ENCODE results near the gene INSR.
"Not testable (repeated sequence)": the region's sequence is repeated elsewhere in the genome, so short reads cannot be mapped to it uniquely, and the experiment has no call there.

INSR gene

GRCh38 chr19:7293762-7294557 is at the start of gene INSR:
Gene INSR, minus strand, starts transcription at chr19:7294414. Its CDS starts 523 bp downstream, at chr19:7293891.
- DNase-seq: peak; percentile 87

GRCh38 chr19:7342143-7342542 is 47.9 kb upstream of the INSR start:
- no peak for DNase-seq

- peak; percentile 50 for DNase-seq
Observed at GRCh38 chr19:7340959-7341837, 47.0 kb upstream of the INSR start.

- DNase-seq: no peak
Observed at GRCh38 chr19:7337380-7338194, 43.4 kb upstream of the INSR start.

GRCh38 chr19:7336321-7336973 is 42.2 kb upstream of the INSR start:
- DNase-seq: no peak

DNA sequence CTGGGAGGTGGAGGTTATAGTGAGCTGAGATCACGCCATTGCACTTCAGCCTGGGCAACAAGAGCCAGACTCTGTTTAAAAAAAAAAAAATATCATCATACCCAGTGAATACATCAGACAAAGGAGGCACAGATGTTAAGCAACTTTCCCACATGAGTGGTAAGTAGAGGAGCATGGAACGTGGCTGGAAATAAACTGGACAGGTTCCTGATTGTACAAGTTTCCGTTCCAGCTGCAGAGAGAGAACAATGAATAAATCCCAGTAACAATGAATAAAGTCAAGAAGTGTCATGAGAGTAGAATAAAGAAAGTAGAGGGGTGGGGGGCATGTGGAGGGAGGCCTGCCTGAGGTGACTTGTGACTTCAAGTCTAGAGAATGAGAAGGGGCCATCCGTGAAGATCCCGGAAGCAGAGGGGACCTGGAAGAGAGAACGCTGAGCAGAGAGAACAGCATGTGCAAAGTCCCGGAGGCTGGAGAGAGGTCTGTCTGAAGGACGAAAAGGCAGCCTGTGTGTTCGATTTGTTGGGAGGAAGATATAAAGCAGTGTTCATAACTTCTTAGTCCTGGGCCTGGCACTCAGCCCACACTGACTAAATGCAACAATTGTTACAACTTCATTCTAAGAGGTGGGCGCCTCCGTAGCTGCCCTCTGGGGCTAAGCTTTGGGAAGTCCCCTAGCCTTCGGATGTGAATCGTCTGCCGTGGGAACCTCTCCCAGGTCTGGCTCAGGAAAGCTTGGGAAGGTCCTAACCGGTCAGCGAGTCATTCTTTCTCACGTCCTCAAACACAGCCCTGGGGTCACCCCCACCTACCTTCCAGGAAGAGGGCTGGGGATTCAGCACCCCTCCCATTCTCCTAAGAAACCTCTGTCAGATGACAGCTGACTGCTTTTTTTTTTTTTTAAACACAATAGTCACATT is 39.2 kb upstream of the INSR start:
- no peak for DNase-seq

- no peak for DNase-seq
Observed at GRCh38 chr19:7331446-7331845, 37.2 kb upstream of the INSR start.

- no peak for DNase-seq
Observed at GRCh38 chr19:7328647-7329046, 34.4 kb upstream of the INSR start.

DNA sequence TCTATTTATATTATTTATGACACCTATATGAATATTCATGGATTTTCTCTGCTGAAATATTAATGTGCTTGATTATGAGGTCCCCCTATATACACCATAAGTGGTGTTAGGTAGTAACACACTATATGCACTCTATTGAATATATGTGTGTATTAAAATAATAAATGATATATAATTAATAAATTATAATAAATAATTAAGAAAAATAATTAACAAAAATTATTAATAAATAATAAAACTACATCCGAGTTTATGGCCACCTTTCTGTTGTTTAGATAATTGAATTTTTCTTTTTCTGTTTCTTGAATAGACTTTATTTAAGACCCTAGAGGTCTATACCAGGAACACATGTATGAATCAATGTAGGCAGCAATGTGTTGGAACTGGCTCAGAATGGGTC is 33.6 kb upstream of the INSR start:
- no peak for DNase-seq

GRCh38 chr19:7326105-7326877 is 32.1 kb upstream of the INSR start:
- DNase-seq: no peak

- no peak for DNase-seq
Observed at GRCh38 chr19:7318176-7318575, 24.0 kb upstream of the INSR start.

- DNase-seq: no peak
Observed at GRCh38 chr19:7312816-7313215, 18.6 kb upstream of the INSR start.

DNA sequence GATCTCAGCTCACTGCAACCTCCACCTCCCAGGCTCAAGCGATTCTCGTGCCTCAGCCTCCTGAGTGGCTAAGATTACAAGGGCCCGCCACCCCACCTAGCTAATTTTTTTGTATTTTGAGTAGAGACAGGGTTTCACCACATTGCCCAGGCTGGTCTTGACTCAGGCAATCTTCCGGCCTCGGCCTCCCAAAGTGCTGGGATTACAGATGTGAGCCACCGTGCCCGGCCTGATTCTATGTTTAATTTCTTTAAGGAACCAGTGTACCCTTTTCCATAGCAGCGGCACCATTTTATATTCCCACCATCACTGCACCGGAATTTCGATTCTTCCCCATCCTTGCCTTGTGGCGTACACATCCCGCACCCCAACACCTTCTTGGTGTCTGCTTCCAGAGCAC is 17.7 kb upstream of the INSR start:
- DNase-seq: no peak

DNA sequence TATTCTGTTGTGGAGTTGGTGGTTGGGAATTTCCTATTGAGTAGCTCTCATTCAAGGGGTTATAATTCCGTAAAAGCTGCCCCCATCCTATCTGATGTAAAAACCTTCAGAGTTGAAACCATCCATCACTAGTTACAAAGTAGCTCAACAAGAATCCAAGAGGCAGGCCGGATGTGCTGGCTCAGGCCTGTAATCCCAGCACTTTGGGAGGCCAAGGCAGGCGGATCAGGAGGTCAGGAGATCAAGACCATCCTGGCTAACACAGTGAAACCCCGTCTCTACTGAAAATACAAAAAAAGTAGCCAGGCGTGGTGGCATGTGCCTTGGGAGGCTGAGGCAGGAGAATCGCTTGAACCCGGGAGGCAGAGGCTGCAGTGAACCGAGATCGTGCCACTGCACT is 14.1 kb upstream of the INSR start:
- DNase-seq: not testable (repeated sequence)

- no peak for DNase-seq
Observed at GRCh38 chr19:7307590-7308218, 13.5 kb upstream of the INSR start.

DNA sequence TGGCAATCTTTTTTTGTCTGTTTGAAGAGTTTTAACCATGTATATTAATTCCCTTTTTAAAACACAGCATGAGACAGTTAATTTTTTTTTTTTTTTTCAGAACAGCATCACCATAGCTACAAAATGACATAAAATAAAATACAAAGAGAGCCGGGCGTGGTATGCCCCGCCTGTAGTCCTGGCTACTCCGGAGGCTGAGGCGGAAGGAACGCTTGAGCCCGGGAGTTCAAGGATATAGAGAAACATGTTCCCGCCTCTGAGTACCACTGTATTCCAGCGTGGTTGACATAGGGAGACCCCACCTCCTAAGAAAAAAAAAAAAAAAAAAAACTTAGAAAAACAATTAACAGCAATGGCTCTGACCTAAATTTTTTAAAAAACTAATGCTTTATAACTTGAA is 10.0 kb upstream of the INSR start:
- no peak for DNase-seq

DNA sequence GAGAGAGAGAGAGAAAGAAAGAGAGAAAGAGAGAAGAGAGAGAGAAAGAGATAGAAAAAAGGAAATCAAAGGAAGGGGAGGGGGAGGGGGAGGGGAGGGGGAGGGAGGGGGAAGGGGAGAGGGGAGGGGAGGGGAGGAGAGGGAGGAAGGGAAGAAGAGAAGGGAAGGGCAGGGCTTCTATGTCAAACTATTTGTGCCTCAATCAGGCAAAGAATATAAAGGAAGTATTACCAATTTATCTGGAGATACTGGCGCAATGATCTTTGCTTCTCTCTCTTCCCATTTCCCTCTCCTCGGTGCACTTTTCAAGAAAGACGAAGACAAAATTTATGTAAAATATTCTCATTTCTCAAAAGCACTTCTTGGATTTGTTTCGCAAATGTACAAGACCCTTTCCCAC is 9.3 kb upstream of the INSR start:
- no peak for DNase-seq

DNA sequence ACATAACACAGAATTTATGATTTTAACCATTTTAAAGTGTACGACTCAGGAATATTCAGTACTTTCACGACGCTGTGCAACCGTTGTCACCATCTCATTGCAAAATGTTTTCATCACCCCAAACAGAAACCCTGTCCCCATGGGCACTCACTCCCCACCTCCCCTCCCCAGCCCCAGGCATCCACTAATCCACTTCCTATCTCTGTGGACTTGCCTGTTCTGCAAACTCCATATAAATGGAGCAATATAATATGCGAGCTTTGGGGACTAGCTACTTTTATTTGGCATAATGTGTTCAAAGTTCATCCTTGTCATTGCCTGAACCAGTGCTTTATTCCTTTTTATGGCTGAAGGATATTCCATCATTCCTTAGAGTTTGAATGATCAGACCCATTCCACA is 7.3 kb upstream of the INSR start:
- no peak for DNase-seq

GRCh38 chr19:7297742-7298141 is 3.5 kb upstream of the INSR start:
- DNase-seq: no peak

DNA sequence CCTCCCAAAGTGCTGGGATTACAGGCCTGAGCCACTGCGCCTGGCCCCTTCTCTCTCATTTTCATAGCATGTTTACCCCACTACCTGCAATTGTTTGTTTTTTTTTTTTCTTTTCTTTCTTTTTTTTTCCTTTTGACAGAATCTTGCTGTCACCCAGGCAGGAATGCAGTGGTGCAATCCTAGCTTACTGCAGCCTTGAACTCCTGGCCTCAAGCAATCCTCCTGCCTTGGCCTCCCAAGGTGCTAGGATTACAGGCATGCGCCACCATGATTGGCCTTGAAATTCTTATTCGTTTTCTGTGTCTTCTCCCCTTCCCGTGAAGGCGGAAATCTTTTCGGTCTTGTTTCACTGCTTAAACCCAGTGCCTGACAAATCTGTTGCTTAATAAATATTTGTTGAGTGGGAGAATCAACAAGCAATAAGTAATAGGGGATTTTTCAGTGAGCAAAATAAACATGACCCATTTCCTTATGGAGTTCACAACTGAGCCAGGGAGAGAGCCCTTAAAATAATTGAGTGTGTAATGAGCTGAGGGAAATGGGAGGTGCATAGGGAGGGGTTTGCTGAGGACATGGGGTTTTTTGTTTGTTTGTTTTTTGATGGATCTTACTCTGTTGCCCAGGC is 1.8 kb upstream of the INSR start:
- DNase-seq: no peak

Data from NCI-H2171 (cell line).